ENCODE data around the gene CFAP97. TPM values are rescaled to one million over a fixed set of nuclear protein-coding genes. Genes with fewer than 3 reads are reported as not detected.

CFAP97 gene
- total and polyA plus RNA-seq, 9 of the 15 experiments (the other 6 are each of a cell fraction or from before 2014, with no cell fraction given), result 17.3 to 57.8 (median 44.4) TPM

DNA sequence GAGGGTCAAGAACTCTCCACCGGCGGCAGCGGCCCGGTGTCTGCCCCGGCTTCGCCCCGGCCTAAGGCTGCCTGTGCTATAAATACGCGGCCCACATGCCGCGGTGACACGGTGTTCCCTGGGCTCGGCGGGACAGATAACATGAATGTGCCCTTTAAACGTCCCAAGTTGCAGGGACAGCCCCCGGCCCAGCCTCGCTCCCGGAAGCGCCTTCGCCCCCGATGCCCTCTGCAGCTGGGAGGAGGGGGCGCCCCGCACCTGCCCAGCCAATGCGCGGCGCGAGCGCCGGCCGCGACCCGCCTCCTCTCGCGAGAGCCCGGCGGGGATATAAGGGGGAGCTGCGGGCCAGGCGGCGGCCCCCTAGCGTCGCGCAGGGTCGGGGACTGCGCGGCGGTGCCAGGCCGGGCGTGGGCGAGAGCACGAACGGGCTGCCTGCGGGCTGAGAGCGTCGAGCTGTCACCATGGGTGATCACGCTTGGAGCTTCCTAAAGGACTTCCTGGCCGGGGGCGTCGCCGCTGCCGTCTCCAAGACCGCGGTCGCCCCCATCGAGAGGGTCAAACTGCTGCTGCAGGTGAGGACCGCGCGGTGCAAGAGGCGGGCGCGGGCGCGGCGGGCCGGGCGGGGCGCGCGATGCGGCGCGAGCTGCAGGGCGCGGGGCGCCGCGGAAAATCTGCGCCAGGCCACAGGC is 60.7 kb downstream of the CFAP97 start, which contains the start of gene SLC25A4 (continued):
- TF ChIP-seq, protein P1, sequence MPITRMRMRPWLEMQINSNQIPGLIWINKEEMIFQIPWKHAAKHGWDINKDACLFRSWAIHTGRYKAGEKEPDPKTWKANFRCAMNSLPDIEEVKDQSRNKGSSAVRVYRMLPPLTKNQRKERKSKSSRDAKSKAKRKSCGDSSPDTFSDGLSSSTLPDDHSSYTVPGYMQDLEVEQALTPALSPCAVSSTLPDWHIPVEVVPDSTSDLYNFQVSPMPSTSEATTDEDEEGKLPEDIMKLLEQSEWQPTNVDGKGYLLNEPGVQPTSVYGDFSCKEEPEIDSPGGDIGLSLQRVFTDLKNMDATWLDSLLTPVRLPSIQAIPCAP (CRISPR knock-in tag; IDR thresholded peaks at IDR 0.05; ENCODE audit: borderline replicate concordance), result no peak
- TF ChIP-seq, protein P2, sequence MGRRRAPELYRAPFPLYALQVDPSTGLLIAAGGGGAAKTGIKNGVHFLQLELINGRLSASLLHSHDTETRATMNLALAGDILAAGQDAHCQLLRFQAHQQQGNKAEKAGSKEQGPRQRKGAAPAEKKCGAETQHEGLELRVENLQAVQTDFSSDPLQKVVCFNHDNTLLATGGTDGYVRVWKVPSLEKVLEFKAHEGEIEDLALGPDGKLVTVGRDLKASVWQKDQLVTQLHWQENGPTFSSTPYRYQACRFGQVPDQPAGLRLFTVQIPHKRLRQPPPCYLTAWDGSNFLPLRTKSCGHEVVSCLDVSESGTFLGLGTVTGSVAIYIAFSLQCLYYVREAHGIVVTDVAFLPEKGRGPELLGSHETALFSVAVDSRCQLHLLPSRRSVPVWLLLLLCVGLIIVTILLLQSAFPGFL (CRISPR knock-in tag; IDR thresholded peaks at IDR 0.05), result no peak
- TF ChIP-seq FOSL1 (tag; conservative IDR thresholded peaks at IDR 0.05), result 0 out of 2 replicates have a peak, but pooled peaks have one; percentile 16
- TF ChIP-seq TARDBP (IDR thresholded peaks at IDR 0.05), result 0 out of 2 replicates have a peak, but pooled peaks have one; percentile 21
- no peak for TF ChIP-seq ZNF224 (CRISPR knock-in tag; IDR thresholded peaks at IDR 0.05)
- TF ChIP-seq CHCHD3 (CRISPR knock-in tag; IDR thresholded peaks at IDR 0.05), result no peak
- TF ChIP-seq SMARCE1 (IDR thresholded peaks at IDR 0.05), result no peak
- TF ChIP-seq TEAD4 (IDR thresholded peaks at IDR 0.05; ENCODE audit: low read length), result no peak
- no peak; the same call in 1 of the 2 replicates for TF ChIP-seq TEAD4 (CRISPR knock-in tag; IDR thresholded peaks at IDR 0.05; ENCODE audit: borderline replicate concordance)
- peak; percentile 49; the same call in 1 of the 2 replicates for TF ChIP-seq NR2C2 (CRISPR knock-in tag; IDR thresholded peaks at IDR 0.05)
- peak; percentile 87 for TF ChIP-seq NR2C2 (tag; IDR thresholded peaks at IDR 0.05)
- TF ChIP-seq, protein P3, sequence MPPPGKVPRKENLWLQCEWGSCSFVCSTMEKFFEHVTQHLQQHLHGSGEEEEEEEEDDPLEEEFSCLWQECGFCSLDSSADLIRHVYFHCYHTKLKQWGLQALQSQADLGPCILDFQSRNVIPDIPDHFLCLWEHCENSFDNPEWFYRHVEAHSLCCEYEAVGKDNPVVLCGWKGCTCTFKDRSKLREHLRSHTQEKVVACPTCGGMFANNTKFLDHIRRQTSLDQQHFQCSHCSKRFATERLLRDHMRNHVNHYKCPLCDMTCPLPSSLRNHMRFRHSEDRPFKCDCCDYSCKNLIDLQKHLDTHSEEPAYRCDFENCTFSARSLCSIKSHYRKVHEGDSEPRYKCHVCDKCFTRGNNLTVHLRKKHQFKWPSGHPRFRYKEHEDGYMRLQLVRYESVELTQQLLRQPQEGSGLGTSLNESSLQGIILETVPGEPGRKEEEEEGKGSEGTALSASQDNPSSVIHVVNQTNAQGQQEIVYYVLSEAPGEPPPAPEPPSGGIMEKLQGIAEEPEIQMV (tag; conservative IDR thresholded peaks at IDR 0.05; ENCODE audit: low read depth), result no peak
- no peak for TF ChIP-seq SREBF1 (IDR thresholded peaks at IDR 0.05; ENCODE audit: borderline replicate concordance, low read depth, low read length)
- no peak for TF ChIP-seq RHOXF2B (CRISPR knock-in tag; conservative IDR thresholded peaks at IDR 0.05)
- TF ChIP-seq, protein P4, sequence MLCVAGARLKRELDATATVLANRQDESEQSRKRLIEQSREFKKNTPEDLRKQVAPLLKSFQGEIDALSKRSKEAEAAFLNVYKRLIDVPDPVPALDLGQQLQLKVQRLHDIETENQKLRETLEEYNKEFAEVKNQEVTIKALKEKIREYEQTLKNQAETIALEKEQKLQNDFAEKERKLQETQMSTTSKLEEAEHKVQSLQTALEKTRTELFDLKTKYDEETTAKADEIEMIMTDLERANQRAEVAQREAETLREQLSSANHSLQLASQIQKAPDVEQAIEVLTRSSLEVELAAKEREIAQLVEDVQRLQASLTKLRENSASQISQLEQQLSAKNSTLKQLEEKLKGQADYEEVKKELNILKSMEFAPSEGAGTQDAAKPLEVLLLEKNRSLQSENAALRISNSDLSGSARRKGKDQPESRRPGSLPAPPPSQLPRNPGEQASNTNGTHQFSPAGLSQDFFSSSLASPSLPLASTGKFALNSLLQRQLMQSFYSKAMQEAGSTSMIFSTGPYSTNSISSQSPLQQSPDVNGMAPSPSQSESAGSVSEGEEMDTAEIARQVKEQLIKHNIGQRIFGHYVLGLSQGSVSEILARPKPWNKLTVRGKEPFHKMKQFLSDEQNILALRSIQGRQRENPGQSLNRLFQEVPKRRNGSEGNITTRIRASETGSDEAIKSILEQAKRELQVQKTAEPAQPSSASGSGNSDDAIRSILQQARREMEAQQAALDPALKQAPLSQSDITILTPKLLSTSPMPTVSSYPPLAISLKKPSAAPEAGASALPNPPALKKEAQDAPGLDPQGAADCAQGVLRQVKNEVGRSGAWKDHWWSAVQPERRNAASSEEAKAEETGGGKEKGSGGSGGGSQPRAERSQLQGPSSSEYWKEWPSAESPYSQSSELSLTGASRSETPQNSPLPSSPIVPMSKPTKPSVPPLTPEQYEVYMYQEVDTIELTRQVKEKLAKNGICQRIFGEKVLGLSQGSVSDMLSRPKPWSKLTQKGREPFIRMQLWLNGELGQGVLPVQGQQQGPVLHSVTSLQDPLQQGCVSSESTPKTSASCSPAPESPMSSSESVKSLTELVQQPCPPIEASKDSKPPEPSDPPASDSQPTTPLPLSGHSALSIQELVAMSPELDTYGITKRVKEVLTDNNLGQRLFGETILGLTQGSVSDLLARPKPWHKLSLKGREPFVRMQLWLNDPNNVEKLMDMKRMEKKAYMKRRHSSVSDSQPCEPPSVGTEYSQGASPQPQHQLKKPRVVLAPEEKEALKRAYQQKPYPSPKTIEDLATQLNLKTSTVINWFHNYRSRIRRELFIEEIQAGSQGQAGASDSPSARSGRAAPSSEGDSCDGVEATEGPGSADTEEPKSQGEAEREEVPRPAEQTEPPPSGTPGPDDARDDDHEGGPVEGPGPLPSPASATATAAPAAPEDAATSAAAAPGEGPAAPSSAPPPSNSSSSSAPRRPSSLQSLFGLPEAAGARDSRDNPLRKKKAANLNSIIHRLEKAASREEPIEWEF (CRISPR knock-in tag; IDR thresholded peaks at IDR 0.05), result no peak
